Eye (tissue), 1 donor: Measurements from ENCODE around the gene RTCB.
"Not testable (repeated sequence)": the region's sequence is repeated elsewhere in the genome, so short reads cannot be mapped to it uniquely, and the experiment has no call there.

ENCODE experiments used
- DNase-seq: peaks from one replicate; pipeline ENCODE4 v3.0.0-alpha.2; 2015

RTCB gene

GRCh38 chr22:32385681-32386080 lies 26.4 kb downstream of the RTCB start:
- no peak for DNase-seq

GRCh38 chr22:32380991-32381390 lies 31.1 kb downstream of the RTCB start:
- DNase-seq, result no peak

- peak; percentile 49 for DNase-seq
Observed at GRCh38 chr22:32378707-32379272, 33.3 kb downstream of the RTCB start.

- no peak for DNase-seq
Observed at GRCh38 chr22:32376681-32377080, 35.4 kb downstream of the RTCB start.

GRCh38 chr22:32375678-32376450 lies 36.2 kb downstream of the RTCB start:
- DNase-seq, result no peak

- DNase-seq, result no peak
Observed at GRCh38 chr22:32364210-32364609, 47.8 kb downstream of the RTCB start.

- no peak for DNase-seq
Observed at GRCh38 chr22:32361257-32361656, 50.8 kb downstream of the RTCB start.

GRCh38 chr22:32360096-32360495 lies 52.0 kb downstream of the RTCB start:
- DNase-seq, result not testable (repeated sequence)

- not testable (repeated sequence) for DNase-seq
Observed at GRCh38 chr22:32357567-32357966, 54.5 kb downstream of the RTCB start, which contains the start of gene RFPL3. Gene RFPL3 (plus strand): TSS chr22:32357867. CDS start chr22:32358072, 205 bp downstream.

GRCh38 chr22:32355760-32356159 lies 56.3 kb downstream of the RTCB start:
- no peak for DNase-seq

GRCh38 chr22:32354360-32355351 lies 57.4 kb downstream of the RTCB start:
- DNase-seq, result no peak

GRCh38 chr22:32353840-32354239 lies 58.2 kb downstream of the RTCB start:
- DNase-seq, result no peak

- DNase-seq, result no peak
Observed at GRCh38 chr22:32353292-32353691, 58.8 kb downstream of the RTCB start.

GRCh38 chr22:32352681-32353080 lies 59.4 kb downstream of the RTCB start:
- DNase-seq, result no peak

- not testable (repeated sequence) for DNase-seq
Observed at GRCh38 chr22:32351875-32352274, 60.2 kb downstream of the RTCB start.

- no peak for DNase-seq
Observed at GRCh38 chr22:32348031-32348611, 63.9 kb downstream of the RTCB start.

- no peak for DNase-seq
Observed at GRCh38 chr22:32343941-32344340, 68.1 kb downstream of the RTCB start.

GRCh38 chr22:32342977-32343376 lies 69.1 kb downstream of the RTCB start:
- DNase-seq, result no peak

- peak; percentile 80 for DNase-seq
Observed at GRCh38 chr22:32341122-32341740, 70.8 kb downstream of the RTCB start.

GRCh38 chr22:32340411-32340810 lies 71.6 kb downstream of the RTCB start:
- DNase-seq, result peak; percentile 76

- DNase-seq, result no peak
Observed at GRCh38 chr22:32339190-32340012, 72.6 kb downstream of the RTCB start.
